PC-9 (cell line): Measurements from ENCODE around the gene ANP32D. TPM values are rescaled to one million over a fixed set of nuclear protein-coding genes. Genes with fewer than 3 reads are reported as not detected.
A peak's percentile ranks its signal among the peaks of the same experiment; 100 is the strongest.
"Not testable (repeated sequence)": the region's sequence is repeated elsewhere in the genome, so short reads cannot be mapped to it uniquely, and the experiment has no call there.

Source experiments
- Bru-seq: library from RNA; stranded (reverse); fragments of 400-500 nt; gene quantifications from one replicate; lab custom pipeline; 2021; lab: Mats Ljungman, UMichigan
- BruChase-seq, 2 experiments: library from RNA; stranded (reverse); fragments of 400-500 nt; gene quantifications; one replicate each; lab custom pipeline; 2021; lab: Mats Ljungman, UMichigan
- BruUV-seq: library from RNA; stranded (reverse); fragments of 400-500 nt; replicated peaks from 2 replicates; lab custom pipeline; 2021; lab: Mats Ljungman, UMichigan
- CTCF ChIA-PET: fragments of 300-600 bp; sonication (Branson Sonifier 250); formaldehyde crosslinking; loops from one replicate; lab custom pipeline; 2022; ENCODE audit warnings: antibody characterized with exemption; lab: Charles Lee
- POLR2A ChIA-PET: fragments of 300-600 bp; sonication (Branson Sonifier 250); formaldehyde crosslinking; loops from one replicate; lab custom pipeline; 2022; ENCODE audit warnings: antibody characterized with exemption; ENCODE audit not compliant: unreplicated experiment; lab: Charles Lee
- DNase-seq, 2 experiments: peaks; one replicate each; pipeline versions ENCODE4 v3.0.0 to v3.0.0-alpha.2; 2015 to 2022; ENCODE audit warnings: mixed read lengths in 1 of 2
- H2AFZ ChIP-seq: fragments of 200-600 bp; sonication (generic); 2 replicates; pipeline ENCODE4 v1.8.1; 2017; ENCODE audit warnings: antibody characterized with exemption
- H3F3A ChIP-seq: fragments of 200-600 bp; sonication (generic); 2 replicates; pipeline ENCODE4 v1.8.1; 2017; ENCODE audit warnings: antibody characterized with exemption, mild to moderate bottlenecking, low read depth; ENCODE audit not compliant: insufficient read depth
- H3K27ac ChIP-seq: fragments of 200-600 bp; sonication (generic); 2 replicates; pipeline ENCODE4 v1.6.1; 2016; ENCODE audit warnings: mixed run types
- H3K27me3 ChIP-seq: fragments of 200-600 bp; sonication (generic); 2 replicates; pipeline ENCODE4 v1.6.1; 2016; ENCODE audit warnings: low read depth, mixed run types; ENCODE audit not compliant: insufficient read depth
- H3K36me3 ChIP-seq: fragments of 200-600 bp; sonication (generic); 2 replicates; pipeline ENCODE4 v1.6.1; 2016; ENCODE audit warnings: low read depth, mixed run types
- H3K4me1 ChIP-seq: fragments of 200-600 bp; sonication (generic); replicated peaks from 2 replicates; pipeline ENCODE4 v1.6.1; 2016; ENCODE audit warnings: mixed run types; ENCODE audit not compliant: insufficient read depth
- H3K4me2 ChIP-seq: fragments of 200-600 bp; sonication (generic); 2 replicates; pipeline ENCODE4 v1.6.1; 2017; ENCODE audit warnings: mixed run types
- H3K4me3 ChIP-seq: fragments of 200-600 bp; sonication (generic); 2 replicates; pipeline ENCODE4 v1.6.1; 2016; ENCODE audit warnings: mixed run types
- H3K79me2 ChIP-seq: fragments of 200-600 bp; sonication (generic); 2 replicates; pipeline ENCODE4 v1.6.1; 2017; ENCODE audit warnings: low read depth, mixed run types
- H3K9me2 ChIP-seq: fragments of 200-600 bp; sonication (generic); 2 replicates; pipeline ENCODE4 v1.8.1; 2017; ENCODE audit warnings: mild to moderate bottlenecking; ENCODE audit not compliant: insufficient read depth
- H3K9me3 ChIP-seq: fragments of 200-600 bp; sonication (generic); 2 replicates; pipeline ENCODE4 v1.8.1; 2016; ENCODE audit warnings: low read depth; ENCODE audit not compliant: insufficient read depth
- H4K20me1 ChIP-seq: fragments of 200-600 bp; sonication (generic); 2 replicates; pipeline ENCODE4 v1.8.1; 2017; ENCODE audit not compliant: insufficient read depth
- EZH2 ChIP-seq: fragments of 200-600 bp; sonication (generic); IDR thresholded peaks from 2 replicates; pipeline ENCODE4 v1.8.0; 2017; ENCODE audit warnings: antibody characterized with exemption, low read depth
- intact Hi-C: fragments of 100-400 bp; cut with micrococcal nuclease; formaldehyde crosslinking; loops from one replicate; pipeline ENCODE4 v1.10.0; 2022; ENCODE audit not compliant: unreplicated experiment
- long read RNA-seq: library from polyadenylated mRNA; stranded (forward); transcript quantifications from one replicate; pipeline ENCODE4 v2.0.0, GENCODE V29; 2022
- total RNA-seq: library from RNA; stranded (reverse); gene quantifications from 2 replicates; pipeline ENCODE4 v1.2.3, GENCODE V29; 2021
- TF ChIP-seq, protein P1 (sequence below): fragments of 200-600 bp; sonication (generic); conservative IDR thresholded peaks from 2 replicates; pipeline ENCODE4 v1.6.1; 2017; ENCODE audit warnings: mixed run types, antibody characterized with exemption, mild to moderate bottlenecking, moderate library complexity

The ANP32D gene
- total RNA-seq: not detected in 2 replicates
- Bru-seq, nascent RNA: not detected
- percentile 13 among the genes with signal in this experiment for BruChase-seq, experiment 1, labeled RNA remaining after a 2-hour chase
- not detected for BruChase-seq, experiment 2, labeled RNA remaining after a 6-hour chase
- long read RNA-seq: 0 reads

DNA sequence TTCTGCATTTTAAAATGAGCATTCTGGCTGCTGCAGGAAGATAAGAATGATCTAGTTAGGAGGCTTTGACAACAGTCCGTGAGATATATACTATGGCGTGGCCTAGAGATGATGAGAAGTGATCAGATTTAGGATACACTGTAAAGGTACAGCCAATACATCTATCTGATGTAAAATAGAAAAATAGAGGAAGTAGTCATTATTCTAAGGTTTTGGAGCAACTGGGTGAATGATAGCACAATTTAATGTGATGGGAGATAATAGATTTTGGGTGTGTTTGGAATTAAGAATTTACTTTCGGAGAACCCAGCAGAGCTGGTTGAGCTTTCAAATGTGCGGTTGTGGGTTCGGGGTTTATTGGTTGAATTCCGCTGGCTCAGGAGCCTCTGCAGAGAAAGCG is at the start of gene ANP32D:
ANP32D (plus strand) TSS at position 301 of the 400 bp plus-strand sequence. CDS start 106 bp downstream, outside the sequence.
- no peaks in the 10 kb centered on the region for H3K79me2 ChIP-seq
- no peaks in the 10 kb centered on the region for H4K20me1 ChIP-seq
- no TSS peak for BruUV-seq
- peaks cover 7% of the 10 kb centered on the region; the same call in 1 of the 2 replicates for H3K9me3 ChIP-seq
- no peak within 1 kb of the TSS for H3K27ac ChIP-seq
- TF ChIP-seq, protein P1, sequence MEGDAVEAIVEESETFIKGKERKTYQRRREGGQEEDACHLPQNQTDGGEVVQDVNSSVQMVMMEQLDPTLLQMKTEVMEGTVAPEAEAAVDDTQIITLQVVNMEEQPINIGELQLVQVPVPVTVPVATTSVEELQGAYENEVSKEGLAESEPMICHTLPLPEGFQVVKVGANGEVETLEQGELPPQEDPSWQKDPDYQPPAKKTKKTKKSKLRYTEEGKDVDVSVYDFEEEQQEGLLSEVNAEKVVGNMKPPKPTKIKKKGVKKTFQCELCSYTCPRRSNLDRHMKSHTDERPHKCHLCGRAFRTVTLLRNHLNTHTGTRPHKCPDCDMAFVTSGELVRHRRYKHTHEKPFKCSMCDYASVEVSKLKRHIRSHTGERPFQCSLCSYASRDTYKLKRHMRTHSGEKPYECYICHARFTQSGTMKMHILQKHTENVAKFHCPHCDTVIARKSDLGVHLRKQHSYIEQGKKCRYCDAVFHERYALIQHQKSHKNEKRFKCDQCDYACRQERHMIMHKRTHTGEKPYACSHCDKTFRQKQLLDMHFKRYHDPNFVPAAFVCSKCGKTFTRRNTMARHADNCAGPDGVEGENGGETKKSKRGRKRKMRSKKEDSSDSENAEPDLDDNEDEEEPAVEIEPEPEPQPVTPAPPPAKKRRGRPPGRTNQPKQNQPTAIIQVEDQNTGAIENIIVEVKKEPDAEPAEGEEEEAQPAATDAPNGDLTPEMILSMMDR: no peak
- TF ChIP-seq EZH2: no peak
- POLR2A ChIA-PET: no interaction called here
- peaks cover 28% of the 10 kb centered on the region for H3K27me3 ChIP-seq
- no peak for DNase-seq
- H3K4me1 ChIP-seq: no peaks in the 10 kb centered on the region
- intact Hi-C loops: no loop called here
- no peak within 1 kb of the TSS for H2AFZ ChIP-seq
- H3K36me3 ChIP-seq: no peaks in the 10 kb centered on the region
- H3K9me2 ChIP-seq: no peaks in the 10 kb centered on the region
- CTCF ChIA-PET: no interaction called here
- no peak within 1 kb of the TSS for H3K4me2 ChIP-seq
- H3K4me3 ChIP-seq: no peak within 1 kb of the TSS
- no peaks in the 10 kb centered on the region for H3F3A ChIP-seq

DNA sequence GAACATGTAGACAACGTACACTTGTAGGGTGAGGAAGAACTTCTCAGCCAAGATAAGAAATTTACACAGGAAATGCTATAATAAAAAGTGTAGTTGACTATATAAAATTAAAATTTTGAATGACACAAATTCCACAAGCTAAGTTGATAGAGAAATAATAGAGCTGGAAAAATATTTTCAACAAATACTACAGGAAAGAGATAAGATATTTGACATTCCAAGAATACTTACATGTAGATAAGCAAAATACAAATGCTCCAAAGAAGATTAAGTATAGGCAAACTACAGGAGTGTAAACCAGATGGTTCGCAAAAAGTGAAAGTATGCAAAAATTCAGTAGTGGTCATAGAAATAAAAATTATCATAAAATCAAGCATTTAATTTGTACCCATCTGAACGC is 49.2 kb upstream of the ANP32D start:
- Histone ChIP-seq H3K4me2 (no peak overlapping the region), H3F3A (no peaks in the 10 kb centered on the region), H3K9me2 (no peaks in the 10 kb centered on the region), H3K4me3 (no peak overlapping the region), H3K9me3 (no peaks in the 10 kb centered on the region), H3K79me2 (no peaks in the 10 kb centered on the region), H3K36me3 (no peaks in the 10 kb centered on the region), H3K27me3 (peaks cover 7% of the 10 kb centered on the region; the same call in 1 of the 2 replicates), H4K20me1 (no peaks in the 10 kb centered on the region), H3K27ac (no peak overlapping the region), H3K4me1 (no peaks in the 10 kb centered on the region), H2AFZ (no peak overlapping the region)
- ChIA-PET CTCF (no interaction called here), POLR2A (no interaction called here)
- no peak for TF ChIP-seq EZH2
- intact Hi-C loops: no loop called here
- no TSS peak for BruUV-seq
- no peak for DNase-seq

DNA sequence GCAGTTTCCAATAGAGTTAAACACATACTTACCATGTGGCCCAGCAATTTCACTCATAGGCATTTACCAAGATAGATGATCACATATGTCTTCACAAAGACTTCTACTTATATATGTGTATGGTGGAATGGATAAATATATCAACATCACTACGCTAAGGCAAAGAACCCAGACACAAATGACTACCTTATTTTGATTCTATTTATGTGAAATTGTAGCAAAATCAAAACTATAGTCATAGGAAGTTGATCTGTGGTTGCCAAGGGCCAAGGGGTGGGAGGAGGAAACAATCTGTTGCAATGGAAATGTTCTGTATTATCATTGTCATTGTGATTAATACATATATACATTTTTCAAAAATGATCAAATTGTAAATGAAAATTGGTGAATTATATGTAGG is 47.7 kb upstream of the ANP32D start:
- Histone ChIP-seq H3K9me3 (no peaks in the 10 kb centered on the region), H2AFZ (no peak overlapping the region), H3K36me3 (no peaks in the 10 kb centered on the region), H3K4me1 (no peaks in the 10 kb centered on the region), H3K79me2 (no peaks in the 10 kb centered on the region), H3K27ac (no peak overlapping the region), H4K20me1 (no peaks in the 10 kb centered on the region), H3K4me2 (no peak overlapping the region), H3F3A (no peaks in the 10 kb centered on the region), H3K9me2 (no peaks in the 10 kb centered on the region), H3K4me3 (no peak overlapping the region), H3K27me3 (peaks cover under 1% of the 10 kb centered on the region; the same call in 1 of the 2 replicates)
- ChIA-PET CTCF (no interaction called here), POLR2A (no interaction called here)
- DNase-seq: no peak
- no TSS peak for BruUV-seq
- TF ChIP-seq, protein P1: no peak
- TF ChIP-seq EZH2: no peak
- intact Hi-C loops: no loop called here

DNA sequence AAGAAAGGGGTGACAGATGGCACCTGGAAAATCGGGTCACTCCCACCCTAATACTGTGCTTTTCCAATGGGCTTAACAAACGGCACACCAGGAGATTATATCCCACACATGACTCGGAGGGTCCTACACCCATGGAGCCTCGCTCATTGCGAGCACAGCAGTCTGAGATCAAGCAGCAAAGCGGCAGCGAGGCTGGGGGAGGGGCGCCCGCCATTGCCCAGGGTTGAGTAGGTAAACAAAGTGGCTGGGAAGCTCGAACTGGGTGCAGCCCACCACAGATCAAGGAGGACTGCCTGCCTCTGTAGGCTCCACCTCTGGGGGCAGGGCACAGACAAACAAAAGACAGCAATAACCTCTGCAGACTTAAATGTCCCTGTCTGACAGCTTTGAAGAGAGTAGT is 38.3 kb upstream of the ANP32D start:
- H3K4me3 ChIP-seq, H3K9me3 ChIP-seq, H3K36me3 ChIP-seq, H3K4me1 ChIP-seq, DNase-seq, intact Hi-C loops, H3K27ac ChIP-seq, H3K4me2 ChIP-seq, H2AFZ ChIP-seq, H3K9me2 ChIP-seq, H3K79me2 ChIP-seq, POLR2A ChIA-PET, H3F3A ChIP-seq, H4K20me1 ChIP-seq, CTCF ChIA-PET, BruUV-seq: not testable (repeated sequence)
- H3K27me3 ChIP-seq: peaks cover 29% of the 10 kb centered on the region
